Measurements from ENCODE around the gene ZDHHC17.

DNA sequence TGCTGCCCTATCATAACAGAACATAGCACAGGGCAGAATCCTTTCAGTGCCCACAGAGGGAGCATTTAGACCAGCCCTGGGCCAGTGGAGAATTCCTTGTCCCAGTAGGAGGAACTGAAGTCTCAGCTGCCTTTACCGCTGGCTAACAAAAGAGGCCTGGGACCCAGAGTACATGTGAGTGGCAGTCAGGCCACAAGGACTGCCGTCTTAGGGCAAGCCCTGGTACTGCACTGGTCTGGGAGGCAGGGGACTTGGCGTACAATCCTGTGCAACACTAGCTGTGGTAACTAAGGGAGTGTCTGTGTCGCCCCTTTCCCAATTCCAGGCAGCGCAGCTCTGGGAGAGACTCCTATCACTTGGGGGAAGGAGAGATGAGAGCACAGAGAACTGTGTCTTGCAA is 131.9 kb downstream of the ZDHHC17 start:
- TF ChIP-seq, protein P1, sequence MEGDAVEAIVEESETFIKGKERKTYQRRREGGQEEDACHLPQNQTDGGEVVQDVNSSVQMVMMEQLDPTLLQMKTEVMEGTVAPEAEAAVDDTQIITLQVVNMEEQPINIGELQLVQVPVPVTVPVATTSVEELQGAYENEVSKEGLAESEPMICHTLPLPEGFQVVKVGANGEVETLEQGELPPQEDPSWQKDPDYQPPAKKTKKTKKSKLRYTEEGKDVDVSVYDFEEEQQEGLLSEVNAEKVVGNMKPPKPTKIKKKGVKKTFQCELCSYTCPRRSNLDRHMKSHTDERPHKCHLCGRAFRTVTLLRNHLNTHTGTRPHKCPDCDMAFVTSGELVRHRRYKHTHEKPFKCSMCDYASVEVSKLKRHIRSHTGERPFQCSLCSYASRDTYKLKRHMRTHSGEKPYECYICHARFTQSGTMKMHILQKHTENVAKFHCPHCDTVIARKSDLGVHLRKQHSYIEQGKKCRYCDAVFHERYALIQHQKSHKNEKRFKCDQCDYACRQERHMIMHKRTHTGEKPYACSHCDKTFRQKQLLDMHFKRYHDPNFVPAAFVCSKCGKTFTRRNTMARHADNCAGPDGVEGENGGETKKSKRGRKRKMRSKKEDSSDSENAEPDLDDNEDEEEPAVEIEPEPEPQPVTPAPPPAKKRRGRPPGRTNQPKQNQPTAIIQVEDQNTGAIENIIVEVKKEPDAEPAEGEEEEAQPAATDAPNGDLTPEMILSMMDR (IDR thresholded peaks at IDR 0.05) = no peak
- TF ChIP-seq, protein P2, sequence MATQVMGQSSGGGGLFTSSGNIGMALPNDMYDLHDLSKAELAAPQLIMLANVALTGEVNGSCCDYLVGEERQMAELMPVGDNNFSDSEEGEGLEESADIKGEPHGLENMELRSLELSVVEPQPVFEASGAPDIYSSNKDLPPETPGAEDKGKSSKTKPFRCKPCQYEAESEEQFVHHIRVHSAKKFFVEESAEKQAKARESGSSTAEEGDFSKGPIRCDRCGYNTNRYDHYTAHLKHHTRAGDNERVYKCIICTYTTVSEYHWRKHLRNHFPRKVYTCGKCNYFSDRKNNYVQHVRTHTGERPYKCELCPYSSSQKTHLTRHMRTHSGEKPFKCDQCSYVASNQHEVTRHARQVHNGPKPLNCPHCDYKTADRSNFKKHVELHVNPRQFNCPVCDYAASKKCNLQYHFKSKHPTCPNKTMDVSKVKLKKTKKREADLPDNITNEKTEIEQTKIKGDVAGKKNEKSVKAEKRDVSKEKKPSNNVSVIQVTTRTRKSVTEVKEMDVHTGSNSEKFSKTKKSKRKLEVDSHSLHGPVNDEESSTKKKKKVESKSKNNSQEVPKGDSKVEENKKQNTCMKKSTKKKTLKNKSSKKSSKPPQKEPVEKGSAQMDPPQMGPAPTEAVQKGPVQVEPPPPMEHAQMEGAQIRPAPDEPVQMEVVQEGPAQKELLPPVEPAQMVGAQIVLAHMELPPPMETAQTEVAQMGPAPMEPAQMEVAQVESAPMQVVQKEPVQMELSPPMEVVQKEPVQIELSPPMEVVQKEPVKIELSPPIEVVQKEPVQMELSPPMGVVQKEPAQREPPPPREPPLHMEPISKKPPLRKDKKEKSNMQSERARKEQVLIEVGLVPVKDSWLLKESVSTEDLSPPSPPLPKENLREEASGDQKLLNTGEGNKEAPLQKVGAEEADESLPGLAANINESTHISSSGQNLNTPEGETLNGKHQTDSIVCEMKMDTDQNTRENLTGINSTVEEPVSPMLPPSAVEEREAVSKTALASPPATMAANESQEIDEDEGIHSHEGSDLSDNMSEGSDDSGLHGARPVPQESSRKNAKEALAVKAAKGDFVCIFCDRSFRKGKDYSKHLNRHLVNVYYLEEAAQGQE (IDR thresholded peaks at IDR 0.05; ENCODE audit: insufficient read depth in 1 of 2, low read depth in 2 of 2, low read length in 1 of 2) = no peak
- TF ChIP-seq POLR2AphosphoS5 (IDR thresholded peaks at IDR 0.05; ENCODE audit: low read depth, low read length) (no peak), SIN3A (IDR thresholded peaks at IDR 0.05; ENCODE audit: borderline replicate concordance, insufficient read depth, low read depth, low read length) (no peak), TCF7L2 (IDR thresholded peaks at IDR 0.05; ENCODE audit: low read depth, low read length) (no peak)

Data from Panc1 (cell line).